Endodermal cell (in vitro differentiated cells): ENCODE measurements around the gene C2CD5. TPM values are rescaled to one million over a fixed set of nuclear protein-coding genes. Genes with fewer than 3 reads are reported as not detected.

ENCODE experiments used
- DNase-seq: peaks from one replicate; pipeline ENCODE4 v3.0.0-alpha.2; 2017
- H3K27ac ChIP-seq: 2 replicates; pipeline ENCODE4 v1.5.1; 2013; ENCODE audit warnings: mild to moderate bottlenecking, low read depth, low read length, moderate library complexity
- H3K27me3 ChIP-seq: 2 replicates; pipeline ENCODE4 v1.6.1; 2013; ENCODE audit warnings: mild to moderate bottlenecking, low read length, moderate library complexity; ENCODE audit not compliant: insufficient read depth, control insufficient read depth, poor library complexity, severe bottlenecking
- H3K36me3 ChIP-seq: 2 replicates; pipeline ENCODE4 v1.7.0; 2013; ENCODE audit warnings: mild to moderate bottlenecking, low read length, moderate library complexity; ENCODE audit not compliant: control insufficient read depth, insufficient read depth
- H3K4me1 ChIP-seq: one replicate; pipeline ENCODE4 v1.7.0; 2013; ENCODE audit warnings: low read length; ENCODE audit not compliant: control insufficient read depth, insufficient read depth
- H3K4me3 ChIP-seq: 2 replicates; pipeline ENCODE4 v1.5.1; 2013; ENCODE audit warnings: mild to moderate bottlenecking, low read length, moderate library complexity
- H3K9ac ChIP-seq: 2 replicates; pipeline ENCODE4 v1.6.1; 2013; ENCODE audit warnings: mild to moderate bottlenecking, low read length, moderate library complexity; ENCODE audit not compliant: poor library complexity, severe bottlenecking; ENCODE audit errors: extremely low read depth
- H3K9me3 ChIP-seq: 2 replicates; pipeline ENCODE4 v1.6.1; 2013; ENCODE audit warnings: mild to moderate bottlenecking, low read length, moderate library complexity; ENCODE audit not compliant: control insufficient read depth
- H3K27ac Mint-ChIP-seq: 2 replicates; pipeline ENCODE4 v1.8.0; 2020; ENCODE audit warnings: mixed read lengths
- H3K27me3 Mint-ChIP-seq: 2 replicates; pipeline ENCODE4 v1.8.0; 2021; ENCODE audit warnings: mild to moderate bottlenecking, mixed read lengths; ENCODE audit not compliant: insufficient read depth
- H3K36me3 Mint-ChIP-seq: 2 replicates; pipeline ENCODE4 v1.8.0; 2020; ENCODE audit warnings: low read depth, mixed read lengths
- H3K4me1 Mint-ChIP-seq: 2 replicates; pipeline ENCODE4 v1.8.0; 2020; ENCODE audit warnings: mixed read lengths
- H3K4me3 Mint-ChIP-seq: 2 replicates; pipeline ENCODE4 v1.8.0; 2020; ENCODE audit warnings: mild to moderate bottlenecking, moderate library complexity, mixed read lengths
- H3K9me3 Mint-ChIP-seq: 2 replicates; pipeline ENCODE4 v1.8.0; 2020; ENCODE audit warnings: mild to moderate bottlenecking, mixed read lengths
- CTCF ChIP-seq: fragments of 200-600 bp; sonication (generic); conservative IDR thresholded peaks from 2 replicates; pipeline ENCODE4 v1.5.0; 2021; ENCODE audit warnings: antibody characterized with exemption, mild to moderate bottlenecking
- WGBS, 2 experiments: methylation state at CpG; one replicate each; pipeline versions ENCODE4 v1.1.5 to v1.1.7; 2013; ENCODE audit warnings: missing lambda C conversion rate in 2 of 2, mixed read lengths in 1 of 2; ENCODE audit not compliant: insufficient coverage in 1 of 2, insufficient read length in 1 of 2; 5-methylcytosine and 5-hydroxymethylcytosine counted together
- total RNA-seq, 2 donors: library from RNA; stranded (reverse); fragmentation: NEBNext Ultra II Directional in 1 of 2; extraction: Animal tissue kit (Norgen Biotek cat#: 25700) in 1 of 2; gene quantifications; 2 replicates in 1 of 2; 3 replicates in 1 of 2; pipeline ENCODE4 v1.2.1, GENCODE V29; 2021

Gene C2CD5
- total RNA-seq, 2 donors from 2014 or later: 29.2 to 59.8 TPM

- Mint-ChIP-seq H3K27me3 (no peaks in the 10 kb centered on the region), H3K9me3 (peaks cover 30% of the 10 kb centered on the region), H3K4me1 (no peaks in the 10 kb centered on the region), H3K36me3 (peaks cover 7% of the 10 kb centered on the region), H3K27ac (no peak overlapping the region), H3K4me3 (no peak overlapping the region)
- Histone ChIP-seq H3K27ac (no peak overlapping the region), H3K4me3 (no peak overlapping the region), H3K9ac (no peak overlapping the region), H3K4me1 (no peaks in the 10 kb centered on the region), H3K9me3 (peaks cover 14% of the 10 kb centered on the region), H3K36me3 (no peaks in the 10 kb centered on the region), H3K27me3 (no peaks in the 10 kb centered on the region)
- TF ChIP-seq CTCF: no peak
- no peak for DNase-seq
Measured at GRCh38 chr12:22551624-22552023, 7.3 kb upstream of the C2CD5 start.

- H3K9me3 ChIP-seq: no peaks in the 10 kb centered on the region
- no peak overlapping the region for H3K27ac ChIP-seq
- H3K27me3 Mint-ChIP-seq: no peaks in the 10 kb centered on the region
- 94 to 97% methylated on average over 5 to 6 of the region's 6 CpGs for WGBS, 2 experiments
- no peaks in the 10 kb centered on the region for H3K36me3 ChIP-seq
- H3K9ac ChIP-seq: no peak overlapping the region
- H3K4me3 Mint-ChIP-seq: peak overlapping the region; percentile 82
- H3K9me3 Mint-ChIP-seq: peaks cover 3% of the 10 kb centered on the region
- no peaks in the 10 kb centered on the region for H3K27me3 ChIP-seq
- H3K4me1 ChIP-seq: no peaks in the 10 kb centered on the region
- H3K27ac Mint-ChIP-seq: no peak overlapping the region
- H3K4me3 ChIP-seq: peak overlapping the region; percentile 95
- H3K4me1 Mint-ChIP-seq: peaks cover 10% of the 10 kb centered on the region
- peaks cover 5% of the 10 kb centered on the region for H3K36me3 Mint-ChIP-seq
- no peak for DNase-seq
- no peak for TF ChIP-seq CTCF
Measured at GRCh38 chr12:22545255-22545654, 913 bp upstream of the C2CD5 start.

- H3K27me3 ChIP-seq: no peaks in the 10 kb centered on the region
- Mint-ChIP-seq H3K27me3 (no peaks in the 10 kb centered on the region), H3K4me1 (peaks cover 10% of the 10 kb centered on the region), H3K36me3 (peaks cover 11% of the 10 kb centered on the region), H3K4me3 (peak overlapping the region; percentile 82), H3K9me3 (peaks cover 3% of the 10 kb centered on the region), H3K27ac (peak overlapping the region; percentile 87)
- peak overlapping the region; percentile 86 for H3K27ac ChIP-seq
- WGBS, 2 experiments: 17 to 41% methylated on average over 5 to 28 of the region's 28 CpGs
- no peaks in the 10 kb centered on the region for H3K4me1 ChIP-seq
- no peaks in the 10 kb centered on the region for H3K36me3 ChIP-seq
- TF ChIP-seq CTCF: no peak
- H3K9ac ChIP-seq: peak overlapping the region; percentile 63
- peak overlapping the region; percentile 95 for H3K4me3 ChIP-seq
- H3K9me3 ChIP-seq: no peaks in the 10 kb centered on the region
- no peak for DNase-seq
Measured at GRCh38 chr12:22543246-22544037, 900 bp downstream of the C2CD5 start.
